ENCODE measurements around the gene ZNF575. TPM values are rescaled to one million over a fixed set of nuclear protein-coding genes. Genes with fewer than 3 reads are reported as not detected.
A peak's percentile ranks its signal among the peaks of the same experiment; 100 is the strongest.

Gene ZNF575
- total RNA-seq, 2 experiments from 2014 or later, result 2.0 TPM; not detected in 1

DNA sequence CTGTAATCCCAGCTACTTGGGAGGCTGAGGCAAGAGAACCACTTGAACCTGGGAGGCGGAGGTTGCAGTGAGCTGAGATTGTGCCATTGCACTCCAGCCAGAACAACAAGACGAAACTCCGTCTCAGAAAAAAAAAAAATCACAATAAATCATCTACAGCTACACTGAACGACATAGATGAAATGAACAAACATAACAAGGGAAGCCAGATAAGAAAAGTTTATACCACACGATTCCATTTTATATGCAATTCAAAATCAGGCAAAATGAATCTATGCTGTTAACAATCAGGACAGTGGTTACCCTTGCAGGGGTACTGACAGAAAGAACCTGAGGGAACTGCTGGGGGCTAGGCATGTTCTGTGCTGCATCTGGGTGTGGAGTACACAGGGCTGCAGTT lies 36.7 kb downstream of the ZNF575 start:
- Histone ChIP-seq H3K4me2 (ENCODE audit: low read length) (no peak overlapping the region), H3K9me3 (ENCODE audit: low read length) (no peaks in the 10 kb centered on the region), H3K79me2 (ENCODE audit: insufficient read depth, low read depth, low read length) (peaks cover 5% of the 10 kb centered on the region; the same call in 1 of the 2 replicates), H3K4me1 (ENCODE audit: insufficient read depth, low read length, poor library complexity, severe bottlenecking) (peaks cover 4% of the 10 kb centered on the region), H4K20me1 (ENCODE audit: insufficient read depth, low read length) (no peaks in the 10 kb centered on the region), H3K9me2 (ENCODE audit: insufficient read depth, low read length) (no peaks in the 10 kb centered on the region), H3K27ac (ENCODE audit: low read depth, low read length, poor library complexity, severe bottlenecking) (no peak overlapping the region), H3K36me3 (ENCODE audit: insufficient read depth, low read length) (peaks cover 10% of the 10 kb centered on the region), H2AFZ (ENCODE audit: low read length) (no peak overlapping the region), H3K4me3 (ENCODE audit: low read depth, low read length, poor library complexity, severe bottlenecking) (no peak overlapping the region)
- POLR2A ChIA-PET, result no interaction called here
- CTCF ChIA-PET (ENCODE audit: unreplicated experiment), result no interaction called here
- no TSS peak for BruUV-seq (replicated peaks)
- TF ChIP-seq EZH2phosphoT487 (IDR thresholded peaks at IDR 0.05; ENCODE audit: borderline replicate concordance, low read depth, low read length), result no peak
- TF ChIP-seq, protein P1, sequence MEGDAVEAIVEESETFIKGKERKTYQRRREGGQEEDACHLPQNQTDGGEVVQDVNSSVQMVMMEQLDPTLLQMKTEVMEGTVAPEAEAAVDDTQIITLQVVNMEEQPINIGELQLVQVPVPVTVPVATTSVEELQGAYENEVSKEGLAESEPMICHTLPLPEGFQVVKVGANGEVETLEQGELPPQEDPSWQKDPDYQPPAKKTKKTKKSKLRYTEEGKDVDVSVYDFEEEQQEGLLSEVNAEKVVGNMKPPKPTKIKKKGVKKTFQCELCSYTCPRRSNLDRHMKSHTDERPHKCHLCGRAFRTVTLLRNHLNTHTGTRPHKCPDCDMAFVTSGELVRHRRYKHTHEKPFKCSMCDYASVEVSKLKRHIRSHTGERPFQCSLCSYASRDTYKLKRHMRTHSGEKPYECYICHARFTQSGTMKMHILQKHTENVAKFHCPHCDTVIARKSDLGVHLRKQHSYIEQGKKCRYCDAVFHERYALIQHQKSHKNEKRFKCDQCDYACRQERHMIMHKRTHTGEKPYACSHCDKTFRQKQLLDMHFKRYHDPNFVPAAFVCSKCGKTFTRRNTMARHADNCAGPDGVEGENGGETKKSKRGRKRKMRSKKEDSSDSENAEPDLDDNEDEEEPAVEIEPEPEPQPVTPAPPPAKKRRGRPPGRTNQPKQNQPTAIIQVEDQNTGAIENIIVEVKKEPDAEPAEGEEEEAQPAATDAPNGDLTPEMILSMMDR (conservative IDR thresholded peaks at IDR 0.05; ENCODE audit: low read length), result no peak
- intact Hi-C loops (cut with micrococcal nuclease; ENCODE audit: unreplicated experiment), result no loop called here
- no peak for DNase-seq (ENCODE audit: low spot score)

DNA sequence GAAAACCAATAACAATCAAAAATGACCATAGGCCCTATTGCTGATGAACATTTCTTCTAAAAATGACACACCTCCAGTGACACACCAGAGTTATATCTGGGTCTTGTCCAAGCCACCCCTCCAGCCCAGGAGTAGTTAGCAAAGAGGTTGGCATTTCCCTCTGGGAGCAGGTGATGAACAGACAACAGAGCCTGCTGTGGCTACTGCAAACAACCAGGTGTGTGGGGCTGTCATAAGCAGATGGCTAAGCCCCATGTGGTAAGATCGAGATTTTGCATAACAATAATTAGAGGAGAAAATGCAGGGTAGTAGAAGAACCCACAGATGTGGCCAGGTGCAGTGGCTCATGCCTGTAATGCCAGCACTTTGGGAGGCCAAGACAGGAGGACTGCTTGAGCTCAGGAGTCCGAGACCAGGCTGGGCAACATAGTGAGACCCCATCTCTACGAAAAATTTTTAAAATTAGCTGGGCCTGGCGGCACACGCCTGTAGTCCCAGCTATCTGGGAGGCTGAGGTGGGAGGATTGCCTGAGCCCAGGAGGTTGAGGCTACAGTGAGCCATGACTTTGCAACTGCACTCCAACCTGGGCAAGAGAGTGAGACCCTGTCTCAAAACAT lies 37.3 kb downstream of the ZNF575 start:
- peak; percentile 18 for DNase-seq (ENCODE audit: low spot score)
- ChIA-PET CTCF (ENCODE audit: unreplicated experiment) (no interaction called here), POLR2A (no interaction called here)
- H3K9me2 ChIP-seq (ENCODE audit: insufficient read depth, low read length), result no peaks in the 10 kb centered on the region
- TF ChIP-seq, protein P1 (conservative IDR thresholded peaks at IDR 0.05; ENCODE audit: low read length), result 0 out of 2 replicates have a peak, but pooled peaks have one; percentile 13
- TF ChIP-seq EZH2phosphoT487 (IDR thresholded peaks at IDR 0.05; ENCODE audit: borderline replicate concordance, low read depth, low read length), result no peak
- no peak overlapping the region for H3K4me2 ChIP-seq (ENCODE audit: low read length)
- intact Hi-C loops (cut with micrococcal nuclease; ENCODE audit: unreplicated experiment), result no loop called here
- BruUV-seq (replicated peaks), result no TSS peak
- H3K4me1 ChIP-seq (ENCODE audit: insufficient read depth, low read length, poor library complexity, severe bottlenecking), result peaks cover 5% of the 10 kb centered on the region
- H4K20me1 ChIP-seq (ENCODE audit: insufficient read depth, low read length), result no peaks in the 10 kb centered on the region
- H3K4me3 ChIP-seq (ENCODE audit: low read depth, low read length, poor library complexity, severe bottlenecking), result no peak overlapping the region
- no peak overlapping the region for H3K27ac ChIP-seq (ENCODE audit: low read depth, low read length, poor library complexity, severe bottlenecking)
- peaks cover 10% of the 10 kb centered on the region for H3K36me3 ChIP-seq (ENCODE audit: insufficient read depth, low read length)
- no peaks in the 10 kb centered on the region for H3K9me3 ChIP-seq (ENCODE audit: low read length)
- no peak overlapping the region for H2AFZ ChIP-seq (ENCODE audit: low read length)
- H3K79me2 ChIP-seq (ENCODE audit: insufficient read depth, low read depth, low read length), result peaks cover 11% of the 10 kb centered on the region; the same call in 1 of the 2 replicates

DNA sequence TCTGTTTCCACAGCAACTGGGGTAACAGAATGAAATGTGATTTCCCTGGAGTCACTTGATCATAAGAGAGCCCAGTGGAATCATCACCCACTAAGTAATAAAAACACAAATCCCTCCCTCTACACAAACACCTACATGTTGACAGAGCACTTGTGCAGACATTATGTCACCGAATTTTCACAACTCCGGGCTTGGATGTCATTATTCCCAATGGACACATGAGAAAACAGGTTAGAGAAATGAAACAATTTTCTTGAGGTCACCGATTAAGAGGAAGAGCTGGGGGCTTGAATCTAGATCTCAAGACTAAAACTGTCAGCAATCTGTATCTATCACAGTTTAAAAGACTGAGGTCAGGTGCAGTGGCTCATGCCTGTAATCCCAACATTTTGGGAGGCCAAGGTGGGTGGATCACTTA lies 39.2 kb downstream of the ZNF575 start:
- Histone ChIP-seq H3K27ac (ENCODE audit: low read depth, low read length, poor library complexity, severe bottlenecking) (no peak overlapping the region), H3K4me1 (ENCODE audit: insufficient read depth, low read length, poor library complexity, severe bottlenecking) (peaks cover 12% of the 10 kb centered on the region), H3K79me2 (ENCODE audit: insufficient read depth, low read depth, low read length) (peaks cover 11% of the 10 kb centered on the region; the same call in 1 of the 2 replicates), H3K4me2 (ENCODE audit: low read length) (no peak overlapping the region), H3K36me3 (ENCODE audit: insufficient read depth, low read length) (peaks cover 10% of the 10 kb centered on the region), H4K20me1 (ENCODE audit: insufficient read depth, low read length) (no peaks in the 10 kb centered on the region), H3K4me3 (ENCODE audit: low read depth, low read length, poor library complexity, severe bottlenecking) (no peak overlapping the region), H2AFZ (ENCODE audit: low read length) (no peak overlapping the region), H3K9me3 (ENCODE audit: low read length) (no peaks in the 10 kb centered on the region), H3K9me2 (ENCODE audit: insufficient read depth, low read length) (no peaks in the 10 kb centered on the region)
- BruUV-seq (replicated peaks), result no TSS peak
- ChIA-PET CTCF (ENCODE audit: unreplicated experiment) (no interaction called here), POLR2A (no interaction called here)
- TF ChIP-seq, protein P1 (conservative IDR thresholded peaks at IDR 0.05; ENCODE audit: low read length), result no peak
- TF ChIP-seq EZH2phosphoT487 (IDR thresholded peaks at IDR 0.05; ENCODE audit: borderline replicate concordance, low read depth, low read length), result no peak
- no peak for DNase-seq (ENCODE audit: low spot score)
- intact Hi-C loops (cut with micrococcal nuclease; ENCODE audit: unreplicated experiment), result no loop called here

Measured in OCI-LY7 (cell line).